HG02885 (cell line): Measurements from ENCODE around the gene COBL.

Experiments used
- ATAC-seq: cut with Tn5 transposase; IDR thresholded peaks from one replicate; pipeline ENCODE4 v1.9.1; 2021; ENCODE audit warnings: mild to moderate bottlenecking; ENCODE audit not compliant: unreplicated experiment, poor library complexity

The COBL gene

GRCh38 chr7:51316666-51317581 lies at the start of gene COBL:
Gene COBL, minus strand, starts transcription at chr7:51316809. Its CDS starts 176 bp downstream, at chr7:51316633.
- no peak for ATAC-seq

GRCh38 chr7:51366172-51366728 lies 49.6 kb upstream of the COBL start:
- ATAC-seq: no peak

- ATAC-seq: no peak
These were observed 41.2 kb upstream of the COBL start for GRCh38 chr7:51357821-51358220.

- ATAC-seq: no peak
These were observed 40.4 kb upstream of the COBL start for GRCh38 chr7:51356849-51357516.

- no peak for ATAC-seq
These were observed 38.3 kb upstream of the COBL start for GRCh38 chr7:51354897-51355296.

GRCh38 chr7:51354434-51354833 lies 37.8 kb upstream of the COBL start:
- no peak for ATAC-seq

GRCh38 chr7:51352174-51353100 lies 35.8 kb upstream of the COBL start:
- ATAC-seq: no peak

- ATAC-seq: no peak
These were observed 35.1 kb upstream of the COBL start for GRCh38 chr7:51351661-51352060.

GRCh38 chr7:51350546-51350896 lies 33.9 kb upstream of the COBL start:
- ATAC-seq: no peak

- no peak for ATAC-seq
These were observed 33.4 kb upstream of the COBL start for GRCh38 chr7:51349820-51350545.

GRCh38 chr7:51346126-51346525 lies 29.5 kb upstream of the COBL start:
- no peak for ATAC-seq

GRCh38 chr7:51344406-51345138 lies 28.0 kb upstream of the COBL start:
- no peak for ATAC-seq

GRCh38 chr7:51340936-51341335 lies 24.3 kb upstream of the COBL start:
- no peak for ATAC-seq

- ATAC-seq: no peak
These were observed 23.6 kb upstream of the COBL start for GRCh38 chr7:51340029-51340838.

- no peak for ATAC-seq
These were observed 18.4 kb upstream of the COBL start for GRCh38 chr7:51335057-51335456.

GRCh38 chr7:51329696-51330263 lies 13.2 kb upstream of the COBL start:
- no peak for ATAC-seq

- no peak for ATAC-seq
These were observed 11.8 kb upstream of the COBL start for GRCh38 chr7:51328351-51328801.

- ATAC-seq: no peak
These were observed 10.7 kb upstream of the COBL start for GRCh38 chr7:51327287-51327717.
